Ovary (tissue), 9 donors: ENCODE measurements around the gene PIEZO1. TPM values are rescaled to one million over a fixed set of nuclear protein-coding genes. Genes with fewer than 3 reads are reported as not detected.

Experiments
- DNase-seq, 5 donors: peaks; one replicate each; pipeline ENCODE4 v3.0.0-alpha.2; 2019 to 2020
- H3K27ac ChIP-seq, 2 donors: fragments of 200-600 bp; one replicate each; pipeline versions ENCODE4 v1.5.1 to v1.8.0; 2019 to 2022
- H3K27me3 ChIP-seq: fragments of 200-600 bp; one replicate; pipeline ENCODE4 v1.8.0; 2022
- H3K36me3 ChIP-seq: fragments of 200-600 bp; sonication (generic); one replicate; pipeline ENCODE4 v1.5.1; 2019
- H3K4me1 ChIP-seq: one replicate; pipeline ENCODE4 v1.8.1; 2013; ENCODE audit warnings: mild to moderate bottlenecking, moderate library complexity; ENCODE audit not compliant: insufficient read depth
- H3K4me3 ChIP-seq: fragments of 200-600 bp; sonication (generic); one replicate; pipeline ENCODE4 v1.5.1; 2017
- H3K9me3 ChIP-seq, 2 donors: fragments of 200-600 bp in 1 of 2; sonication (generic) in 1 of 2; one replicate each; pipeline versions ENCODE4 v1.5.1 to v1.8.1; 2013 to 2019; ENCODE audit warnings: mild to moderate bottlenecking in 1 of 2, moderate library complexity in 1 of 2
- CTCF ChIP-seq, 3 donors: fragments of 450-650 bp in 2 of 3; fragments of 200-600 bp in 1 of 3; IDR thresholded peaks; one replicate each; pipeline versions ENCODE4 v1.5.1 to v1.8.0; 2016 to 2022; ENCODE audit warnings: antibody characterized with exemption in 3 of 3, mild to moderate bottlenecking in 1 of 3
- EP300 ChIP-seq: sonication (generic); formaldehyde crosslinking; IDR thresholded peaks from one replicate; pipeline ENCODE4 v1.6.1; 2017; ENCODE audit warnings: antibody characterized with exemption
- POLR2A ChIP-seq: fragments of 450-650 bp; IDR thresholded peaks from one replicate; pipeline ENCODE4 v1.6.1; 2017; ENCODE audit warnings: antibody characterized with exemption, mild to moderate bottlenecking, moderate library complexity
- WGBS, 3 donors: extraction: QIAGEN DNeasy Blood & Tissue Kit in 1 of 3; methylation state at CpG; one replicate each; pipeline versions ENCODE4 v1.1.5 to v1.1.7; 2013 to 2017; 5-methylcytosine and 5-hydroxymethylcytosine counted together
- intact Hi-C, 4 donors: fragments of 100-400 bp; cut with DNase I; formaldehyde crosslinking; loops; one replicate each; pipeline versions ENCODE4 v1.11.0 to v1.15.1; 2022 to 2023
- polyA plus RNA-seq, 2 donors: library from polyadenylated mRNA; stranded (reverse); fragments of 200-250 nt in 1 of 2; fragments of 350-450 nt in 1 of 2; fragmentation: Illumina TruSeq in 1 of 2; extraction: RNeasy Lipid Tissue Mini Kit (QIAGEN cat#74804) in 1 of 2; gene quantifications; one replicate each; pipeline ENCODE4 v1.2.3, GENCODE V29; 2013 to 2014
- total RNA-seq, 7 donors: library from RNA; depleted of rRNA in 2 of 7; stranded (reverse); fragments of >200 nt in 2 of 7; fragmentation: NEBNext Ultra II Directional in 3 of 7; extraction: Animal tissue kit (Norgen Biotek cat#: 25700) in 3 of 7; gene quantifications; one replicate each; pipeline versions ENCODE4 v1.1.0 to v1.2.4, GENCODE V29; 2016 to 2023
- donor health status: DM: no; HTN: no; CAD: no; lungs with moderate emphysema.
- donor health status: DM: no; HTN: no; CAD: no.
- donor health status: Bipolar disorder and iron deficiency.
- donor health status: DM: yes; HTN: yes; CAD: no.
- donor health status: DM: no; HTN: no; CAD: no.
- donor health status: DM: yes; HTN: yes; CAD: no.

The PIEZO1 gene
- total and polyA plus RNA-seq, 9 donors = 13.0 to 93.5 (median 49.1) TPM

- Histone ChIP-seq H3K27ac (no peak overlapping the region), H3K27me3 (no peaks in the 10 kb centered on the region), H3K9me3 (no peaks in the 10 kb centered on the region), H3K4me3 (no peak overlapping the region), H3K4me1 (peaks cover 23% of the 10 kb centered on the region), H3K36me3 (no peaks in the 10 kb centered on the region)
- intact Hi-C loops = no loop called here
- no peak for TF ChIP-seq POLR2A
- no peak for TF ChIP-seq EP300
- TF ChIP-seq CTCF (IDR thresholded peaks at IDR 0.05) = no peak
- WGBS, 3 donors = 90 to 94% (median 92%) methylated on average over 19 of the region's 19 CpGs
- DNase-seq = no peak
Measured at GRCh38 chr16:88764080-88764479, 20.9 kb downstream of the PIEZO1 start.

GRCh38 chr16:88763502-88764053, 21.4 kb downstream of the PIEZO1 start:
- Histone ChIP-seq H3K27me3 (no peaks in the 10 kb centered on the region), H3K4me3 (no peak overlapping the region), H3K9me3 (no peaks in the 10 kb centered on the region), H3K36me3 (no peaks in the 10 kb centered on the region), H3K27ac (no peak overlapping the region), H3K4me1 (peaks cover 21% of the 10 kb centered on the region)
- no peak for DNase-seq
- 63 to 65% (median 63%) methylated on average over 14 of the region's 14 CpGs for WGBS, 3 donors
- TF ChIP-seq CTCF (IDR thresholded peaks at IDR 0.05) = no peak
- no peak for TF ChIP-seq EP300
- TF ChIP-seq POLR2A = no peak
- intact Hi-C loops = no loop called here

- intact Hi-C loops = no loop called here
- Histone ChIP-seq H3K27ac (no peak overlapping the region), H3K4me1 (peaks cover 16% of the 10 kb centered on the region), H3K36me3 (no peaks in the 10 kb centered on the region), H3K9me3 (no peaks in the 10 kb centered on the region), H3K27me3 (no peaks in the 10 kb centered on the region), H3K4me3 (no peak overlapping the region)
- WGBS, 3 donors = 72 to 80% (median 77%) methylated on average over 6 to 10 of the region's 10 CpGs
- no peak for DNase-seq
- no peak for TF ChIP-seq CTCF (IDR thresholded peaks at IDR 0.05)
- TF ChIP-seq EP300 = no peak
- no peak for TF ChIP-seq POLR2A
Measured at GRCh38 chr16:88762941-88763340, 22.1 kb downstream of the PIEZO1 start.

- Histone ChIP-seq H3K27ac (no peak overlapping the region), H3K9me3 (no peaks in the 10 kb centered on the region), H3K27me3 (no peaks in the 10 kb centered on the region), H3K36me3 (no peaks in the 10 kb centered on the region), H3K4me3 (no peak overlapping the region), H3K4me1 (peaks cover 10% of the 10 kb centered on the region)
- DNase-seq = no peak
- intact Hi-C loops = no loop called here
- TF ChIP-seq POLR2A (no peak), CTCF (IDR thresholded peaks at IDR 0.05) (no peak), EP300 (no peak)
- 74 to 76% (median 76%) methylated on average over 16 of the region's 16 CpGs for whole genome bisulfite sequencing, 3 donors
Measured at GRCh38 chr16:88762258-88762870, 22.7 kb downstream of the PIEZO1 start.
